Thyroid gland (tissue), 4 donors: ENCODE data around the gene ERVMER34-1. TPM values are rescaled to one million over a fixed set of nuclear protein-coding genes. Genes with fewer than 3 reads are reported as not detected.

Experiments
- DNase-seq, 2 donors: peaks; one replicate each; pipeline ENCODE4 v3.0.0-alpha.2; 2019
- H3K27ac ChIP-seq, 3 donors: fragments of 200-600 bp; sonication (generic); 1 replicate in 2 of 3; 2 replicates in 1 of 3; pipeline ENCODE4 v1.5.1; 2016 to 2019; ENCODE audit warnings: mild to moderate bottlenecking in 1 of 3, moderate library complexity in 1 of 3
- H3K27me3 ChIP-seq: fragments of 200-600 bp; sonication (generic); one replicate; pipeline ENCODE4 v1.5.1; 2019
- H3K36me3 ChIP-seq, 2 donors: fragments of 200-600 bp; sonication (generic); one replicate each; pipeline ENCODE4 v1.5.1; 2016 to 2019
- H3K4me1 ChIP-seq, 2 donors: fragments of 200-600 bp; sonication (generic); one replicate each; pipeline ENCODE4 v1.5.1; 2017 to 2019
- H3K4me3 ChIP-seq, 3 donors: fragments of 200-600 bp; sonication (generic); replicated peaks in 1 of 3; 1 replicate in 2 of 3; 2 replicates in 1 of 3; pipeline ENCODE4 v1.5.1; 2016; ENCODE audit warnings: mild to moderate bottlenecking in 1 of 3
- H3K9me3 ChIP-seq: fragments of 200-600 bp; sonication (generic); one replicate; pipeline ENCODE4 v1.5.1; 2017
- POLR2A ChIP-seq, 2 donors: fragments of 450-650 bp; IDR thresholded peaks; one replicate each; pipeline ENCODE4 v1.6.1; 2017; ENCODE audit warnings: antibody characterized with exemption in 2 of 2, mild to moderate bottlenecking in 2 of 2, moderate library complexity in 1 of 2
- WGBS, 2 donors: methylation state at CpG; one replicate each; pipeline ENCODE4 v1.1.5; 2017; 5-methylcytosine and 5-hydroxymethylcytosine counted together
- intact Hi-C: fragments of 100-400 bp; cut with DNase I; formaldehyde crosslinking; loops from one replicate; pipeline ENCODE4 v1.15.1; 2023
- total RNA-seq, 4 donors: library from RNA; depleted of rRNA; stranded (reverse); fragments of >200 nt; gene quantifications; one replicate each; pipeline ENCODE4 v1.2.3, GENCODE V29; 2016
- TF ChIP-seq, protein P1 (sequence below), 6 experiments: fragments of 200-600 bp in 3 of 6; fragments of 450-650 bp in 3 of 6; sonication (generic) in 3 of 6; IDR thresholded peaks; one replicate each; pipeline ENCODE4 v1.5.1; 2016 to 2019; ENCODE audit warnings: antibody characterized with exemption in 6 of 6, mild to moderate bottlenecking in 2 of 6, inconsistent platforms in 1 of 6, moderate library complexity in 1 of 6

ERVMER34-1 gene
- total RNA-seq, 4 donors from 2014 or later, result 0.67 to 1.2 (median 0.90) TPM

- intact Hi-C loops, result no loop called here
- TF ChIP-seq POLR2A (IDR thresholded peaks at IDR 0.05), result no peak
- peaks cover 12 to 26% of the 10 kb centered on the region in 2 donors for H3K4me1 ChIP-seq
- WGBS, 2 donors, result 29 to 34% methylated on average over 9 to 12 of the region's 15 CpGs
- peak overlapping the region in 1 of 3 donors; percentile 84 for H3K4me3 ChIP-seq
- no peaks in the 10 kb centered on the region for H3K27me3 ChIP-seq
- no peaks in the 10 kb centered on the region for H3K36me3 ChIP-seq
- DNase-seq, result no peak
- H3K9me3 ChIP-seq, result no peaks in the 10 kb centered on the region
- peak overlapping the region in 1 of 3 donors; percentile 91 for H3K27ac ChIP-seq
These were observed 39.4 kb downstream of the ERVMER34-1 start for GRCh38 chr4:52711834-52712250.

- no peak overlapping the region for H3K27ac ChIP-seq
- no peak for TF ChIP-seq POLR2A (IDR thresholded peaks at IDR 0.05)
- TF ChIP-seq, protein P1, sequence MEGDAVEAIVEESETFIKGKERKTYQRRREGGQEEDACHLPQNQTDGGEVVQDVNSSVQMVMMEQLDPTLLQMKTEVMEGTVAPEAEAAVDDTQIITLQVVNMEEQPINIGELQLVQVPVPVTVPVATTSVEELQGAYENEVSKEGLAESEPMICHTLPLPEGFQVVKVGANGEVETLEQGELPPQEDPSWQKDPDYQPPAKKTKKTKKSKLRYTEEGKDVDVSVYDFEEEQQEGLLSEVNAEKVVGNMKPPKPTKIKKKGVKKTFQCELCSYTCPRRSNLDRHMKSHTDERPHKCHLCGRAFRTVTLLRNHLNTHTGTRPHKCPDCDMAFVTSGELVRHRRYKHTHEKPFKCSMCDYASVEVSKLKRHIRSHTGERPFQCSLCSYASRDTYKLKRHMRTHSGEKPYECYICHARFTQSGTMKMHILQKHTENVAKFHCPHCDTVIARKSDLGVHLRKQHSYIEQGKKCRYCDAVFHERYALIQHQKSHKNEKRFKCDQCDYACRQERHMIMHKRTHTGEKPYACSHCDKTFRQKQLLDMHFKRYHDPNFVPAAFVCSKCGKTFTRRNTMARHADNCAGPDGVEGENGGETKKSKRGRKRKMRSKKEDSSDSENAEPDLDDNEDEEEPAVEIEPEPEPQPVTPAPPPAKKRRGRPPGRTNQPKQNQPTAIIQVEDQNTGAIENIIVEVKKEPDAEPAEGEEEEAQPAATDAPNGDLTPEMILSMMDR (IDR thresholded peaks at IDR 0.05), result no peak
- peaks cover 12 to 26% of the 10 kb centered on the region in 2 donors for H3K4me1 ChIP-seq
- DNase-seq, result peak in 1 of 2 donors; percentile 61
- no peaks in the 10 kb centered on the region for H3K36me3 ChIP-seq
- intact Hi-C loops, result no loop called here
- WGBS, 2 donors, result 11 to 24% methylated on average over 1 of the region's 1 CpG
- no peaks in the 10 kb centered on the region for H3K9me3 ChIP-seq
- no peaks in the 10 kb centered on the region for H3K27me3 ChIP-seq
- no peak overlapping the region for H3K4me3 ChIP-seq
These were observed 40.0 kb downstream of the ERVMER34-1 start for GRCh38 chr4:52711272-52711671.

GRCh38 chr4:52709155-52709554, 42.1 kb downstream of the ERVMER34-1 start:
- H3K36me3 ChIP-seq, result no peaks in the 10 kb centered on the region
- H3K27me3 ChIP-seq, result no peaks in the 10 kb centered on the region
- H3K27ac ChIP-seq, result no peak overlapping the region
- DNase-seq, result no peak
- no peak overlapping the region for H3K4me3 ChIP-seq
- H3K4me1 ChIP-seq, result peaks cover 12 to 25% of the 10 kb centered on the region in 2 donors
- TF ChIP-seq POLR2A (IDR thresholded peaks at IDR 0.05), result no peak
- TF ChIP-seq, protein P1 (IDR thresholded peaks at IDR 0.05), result no peak
- intact Hi-C loops, result loop anchor here (10.0 kb wide), 1 partner anchor 54 kb away; the partner anchor contains the start of gene USP46
- H3K9me3 ChIP-seq, result no peaks in the 10 kb centered on the region

DNA sequence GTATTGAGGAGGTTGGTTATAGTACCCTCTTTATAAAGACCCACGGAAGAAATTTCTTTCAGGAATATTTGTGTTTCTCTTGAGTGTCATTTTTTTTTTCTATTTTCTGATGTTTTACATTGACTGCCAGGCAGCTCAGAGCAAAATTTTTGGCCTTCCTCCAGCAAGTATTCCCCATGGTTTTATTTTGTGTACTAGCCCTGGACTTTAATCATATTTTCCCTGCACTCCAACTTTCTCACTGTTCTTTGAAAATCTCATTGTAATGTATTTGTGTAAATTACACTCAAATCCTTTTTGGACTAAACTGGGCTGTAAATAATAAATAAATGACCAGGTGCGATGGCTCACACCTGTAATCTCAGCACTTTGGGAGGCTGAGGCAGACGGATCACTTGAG, 46.6 kb downstream of the ERVMER34-1 start:
- intact Hi-C loops, result loop anchor here (10.0 kb wide), 1 partner anchor 50 kb away; the partner anchor contains the start of gene USP46
- no peaks in the 10 kb centered on the region for H3K9me3 ChIP-seq
- TF ChIP-seq, protein P1 (IDR thresholded peaks at IDR 0.05), result no peak
- TF ChIP-seq POLR2A (IDR thresholded peaks at IDR 0.05), result no peak

DNA sequence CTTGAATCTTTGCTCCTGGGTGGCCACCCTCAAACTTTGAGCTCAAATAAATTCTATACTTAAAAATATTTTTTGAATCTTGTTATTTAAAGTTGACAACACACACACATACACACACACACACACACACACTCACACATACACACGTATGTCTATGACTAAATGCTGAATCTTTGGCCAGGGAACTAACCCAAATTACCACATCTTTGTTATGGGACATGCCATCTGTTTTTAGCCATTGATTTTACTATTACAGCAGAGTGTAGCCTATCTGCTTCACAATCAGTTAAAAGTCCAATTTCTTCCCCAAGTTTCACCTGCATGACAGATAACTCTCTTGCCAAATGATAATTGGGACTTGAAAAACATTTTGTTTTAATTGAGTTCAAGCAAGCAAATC, 47.1 kb downstream of the ERVMER34-1 start:
- Histone ChIP-seq H3K27me3 (no peaks in the 10 kb centered on the region), H3K4me1 (peaks cover 0 to 11% of the 10 kb centered on the region in 2 donors), H3K4me3 (no peak overlapping the region), H3K36me3 (no peaks in the 10 kb centered on the region), H3K27ac (no peak overlapping the region), H3K9me3 (no peaks in the 10 kb centered on the region)
- no peak for DNase-seq
- TF ChIP-seq POLR2A (IDR thresholded peaks at IDR 0.05), result no peak
- TF ChIP-seq, protein P1 (IDR thresholded peaks at IDR 0.05), result no peak
- 61 to 63% methylated on average over 1 of the region's 1 CpG for WGBS, 2 donors
- intact Hi-C loops, result loop anchor here (10.0 kb wide), 1 partner anchor 49 kb away; the partner anchor contains the start of gene USP46

More for the DNA sequence above, 46.6 kb downstream of the ERVMER34-1 start:
- H3K4me3 ChIP-seq, result no peak overlapping the region
- no peak overlapping the region for H3K27ac ChIP-seq
- no peaks in the 10 kb centered on the region for H3K27me3 ChIP-seq
- no peak for DNase-seq
- H3K36me3 ChIP-seq, result no peaks in the 10 kb centered on the region
- 69 to 70% methylated on average over 3 of the region's 3 CpGs for WGBS, 2 donors
- H3K4me1 ChIP-seq, result peaks cover 0 to 11% of the 10 kb centered on the region in 2 donors
